Trophoblast cell (in vitro differentiated cells and primary cell): ENCODE results near the gene PLCD4.

Experiments used
- DNase-seq, 2 donors: peaks; one replicate each; pipeline ENCODE4 v3.0.0-alpha.2; 2016
- H2AFZ ChIP-seq: 2 replicates; pipeline ENCODE4 v1.6.1; 2013; ENCODE audit warnings: low read length, moderate library complexity, mild to moderate bottlenecking; ENCODE audit not compliant: insufficient read depth, poor library complexity
- H2AK5ac ChIP-seq: 2 replicates; pipeline ENCODE4 v1.6.1; 2013; ENCODE audit warnings: mild to moderate bottlenecking, low read length
- H2BK120ac ChIP-seq: 2 replicates; pipeline ENCODE4 v1.6.1; 2013; ENCODE audit warnings: low read length, mild to moderate bottlenecking, moderate library complexity; ENCODE audit not compliant: insufficient read depth, poor library complexity
- H2BK12ac ChIP-seq: 2 replicates; pipeline ENCODE4 v1.6.1; 2013; ENCODE audit warnings: mild to moderate bottlenecking, low read length, moderate library complexity
- H2BK5ac ChIP-seq: 2 replicates; pipeline ENCODE4 v1.6.1; 2013; ENCODE audit warnings: low read length, low read depth, moderate library complexity, mild to moderate bottlenecking; ENCODE audit not compliant: poor library complexity
- H3K14ac ChIP-seq: 2 replicates; pipeline ENCODE4 v1.6.1; 2013; ENCODE audit warnings: mild to moderate bottlenecking, low read length
- H3K18ac ChIP-seq: 2 replicates; pipeline ENCODE4 v1.6.1; 2013; ENCODE audit warnings: mild to moderate bottlenecking, low read length
- H3K23ac ChIP-seq: 2 replicates; pipeline ENCODE4 v1.6.1; 2013; ENCODE audit warnings: low read length
- H3K27ac ChIP-seq: 2 replicates; pipeline ENCODE4 v1.5.1; 2013; ENCODE audit warnings: low read depth, mild to moderate bottlenecking, inconsistent platforms, low read length, moderate library complexity
- H3K27me3 ChIP-seq: 2 replicates; pipeline ENCODE4 v1.6.1; 2013; ENCODE audit warnings: inconsistent platforms, mild to moderate bottlenecking, low read length, moderate library complexity; ENCODE audit not compliant: insufficient read depth
- H3K36me3 ChIP-seq, 2 experiments: 1 replicate in 1 of 2; 2 replicates in 1 of 2; pipeline ENCODE4 v1.6.1; 2013; ENCODE audit warnings: low read length in 2 of 2, mild to moderate bottlenecking in 2 of 2, moderate library complexity in 1 of 2; ENCODE audit not compliant: insufficient read depth in 2 of 2, control insufficient read depth in 1 of 2
- H3K4ac ChIP-seq: 2 replicates; pipeline ENCODE4 v1.6.1; 2013; ENCODE audit warnings: low read depth, mild to moderate bottlenecking, low read length, moderate library complexity
- H3K4me1 ChIP-seq, 2 experiments: 1 replicate in 1 of 2; 2 replicates in 1 of 2; pipeline ENCODE4 v1.6.1; 2013; ENCODE audit warnings: low read length in 2 of 2, mild to moderate bottlenecking in 2 of 2, moderate library complexity in 1 of 2; ENCODE audit not compliant: insufficient read depth in 2 of 2, control insufficient read depth in 1 of 2
- H3K4me2 ChIP-seq: 2 replicates; pipeline ENCODE4 v1.6.1; 2013; ENCODE audit warnings: inconsistent platforms, mild to moderate bottlenecking, low read length, moderate library complexity
- H3K4me3 ChIP-seq: 2 replicates; pipeline ENCODE4 v1.5.1; 2013; ENCODE audit warnings: mild to moderate bottlenecking, low read depth, low read length, inconsistent platforms
- H3K79me1 ChIP-seq: one replicate; pipeline ENCODE4 v1.6.1; 2013; ENCODE audit warnings: low read length
- H3K79me2 ChIP-seq: 2 replicates; pipeline ENCODE4 v1.6.1; 2013; ENCODE audit warnings: low read length, mild to moderate bottlenecking; ENCODE audit not compliant: control insufficient read depth, insufficient read depth, poor library complexity
- H3K9ac ChIP-seq: 2 replicates; pipeline ENCODE4 v1.6.1; 2013; ENCODE audit warnings: mild to moderate bottlenecking, low read length
- H3K9me3 ChIP-seq: 2 replicates; pipeline ENCODE4 v1.6.1; 2013; ENCODE audit warnings: low read depth, mild to moderate bottlenecking, control low read depth, inconsistent platforms, low read length; ENCODE audit not compliant: insufficient read depth
- H4K12ac ChIP-seq: 2 replicates; pipeline ENCODE4 v1.6.1; 2013; ENCODE audit warnings: low read depth, mild to moderate bottlenecking, low read length, moderate library complexity
- H4K8ac ChIP-seq: 2 replicates; pipeline ENCODE4 v1.6.1; 2013; ENCODE audit warnings: low read depth, mild to moderate bottlenecking, low read length, moderate library complexity
- H4K91ac ChIP-seq: one replicate; pipeline ENCODE4 v1.6.1; 2013; ENCODE audit warnings: low read depth, mild to moderate bottlenecking, low read length, moderate library complexity
- WGBS: extraction: QIAGEN DNeasy Blood & Tissue Kit; methylation state at CpG from one replicate; pipeline ENCODE4 v1.1.7; 2013; ENCODE audit warnings: missing lambda C conversion rate; ENCODE audit not compliant: insufficient read length, insufficient coverage; ENCODE audit errors: extremely low coverage; 5-methylcytosine and 5-hydroxymethylcytosine counted together

Gene PLCD4

GRCh38 chr2:218631837-218632236 is 24.1 kb downstream of the PLCD4 start:
- Histone ChIP-seq H3K4me1 (no peaks in the 10 kb centered on the region), H3K79me1 (no peaks in the 10 kb centered on the region), H3K79me2 (no peaks in the 10 kb centered on the region), H4K91ac (no peak overlapping the region), H4K8ac (no peak overlapping the region), H3K9me3 (peaks cover 2% of the 10 kb centered on the region), H3K23ac (no peak overlapping the region), H3K9ac (no peak overlapping the region), H3K14ac (no peak overlapping the region), H4K12ac (no peak overlapping the region), H3K18ac (no peak overlapping the region), H3K4ac (no peak overlapping the region), H2BK12ac (no peak overlapping the region), H3K27me3 (no peaks in the 10 kb centered on the region), H3K4me2 (no peak overlapping the region), H2AFZ (no peak overlapping the region), H2AK5ac (no peak overlapping the region), H3K4me3 (no peak overlapping the region), H2BK5ac (no peak overlapping the region), H3K36me3 (peaks cover 14 to 26% of the 10 kb centered on the region in 2 experiments), H2BK120ac (no peak overlapping the region), H3K27ac (no peak overlapping the region)
- no peak for DNase-seq
- WGBS, result no CpG with 5 or more reads among the region's 4 CpGs

GRCh38 chr2:218635719-218636118 is 28.0 kb downstream of the PLCD4 start:
- no peaks in the 10 kb centered on the region for H3K4me1 ChIP-seq
- H3K27me3 ChIP-seq, result no peaks in the 10 kb centered on the region
- H4K12ac ChIP-seq, result no peak overlapping the region
- H3K4me3 ChIP-seq, result no peak overlapping the region
- no peak overlapping the region for H2BK5ac ChIP-seq
- no peak overlapping the region for H2AFZ ChIP-seq
- H3K18ac ChIP-seq, result no peak overlapping the region
- no peak overlapping the region for H3K14ac ChIP-seq
- no peaks in the 10 kb centered on the region for H3K79me2 ChIP-seq
- H3K36me3 ChIP-seq, result peaks cover 31 to 55% of the 10 kb centered on the region in 2 experiments
- no peak overlapping the region for H4K8ac ChIP-seq
- no peak overlapping the region for H3K4ac ChIP-seq
- no peak overlapping the region for H3K27ac ChIP-seq
- H4K91ac ChIP-seq, result no peak overlapping the region
- H2BK12ac ChIP-seq, result no peak overlapping the region
- no peak for DNase-seq
- no peaks in the 10 kb centered on the region for H3K9me3 ChIP-seq
- no peak overlapping the region for H2BK120ac ChIP-seq
- no peak overlapping the region for H3K4me2 ChIP-seq
- no peak overlapping the region for H3K23ac ChIP-seq
- no peak overlapping the region for H3K9ac ChIP-seq
- H3K79me1 ChIP-seq, result no peaks in the 10 kb centered on the region
- no CpG with 5 or more reads among the region's 5 CpGs for WGBS
- H2AK5ac ChIP-seq, result no peak overlapping the region

DNA sequence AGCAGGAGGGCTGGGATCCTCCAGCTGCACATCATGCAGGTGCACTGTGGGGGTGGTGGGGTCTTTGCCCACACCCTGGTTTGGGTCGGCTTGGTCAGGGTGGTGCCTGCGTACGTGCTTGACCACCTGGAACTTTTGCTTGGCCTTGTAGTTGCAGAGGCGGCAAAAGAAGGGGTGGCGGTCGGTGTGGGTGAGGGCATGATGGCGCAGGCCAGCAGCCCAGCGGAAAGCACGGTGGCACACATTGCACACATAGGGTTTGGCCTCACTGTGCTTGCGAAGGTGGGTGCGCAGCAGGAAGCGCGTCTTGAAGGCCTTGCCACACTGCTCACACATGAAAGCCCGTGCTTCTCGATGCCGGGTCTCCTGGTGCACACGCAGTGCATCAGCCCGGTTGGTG is 30.7 kb downstream of the PLCD4 start:
- peaks cover 47 to 72% of the 10 kb centered on the region in 2 experiments for H3K36me3 ChIP-seq
- no peak overlapping the region for H2AFZ ChIP-seq
- H3K4ac ChIP-seq, result no peak overlapping the region
- no peak overlapping the region for H3K23ac ChIP-seq
- H3K9ac ChIP-seq, result no peak overlapping the region
- H3K18ac ChIP-seq, result no peak overlapping the region
- no peak overlapping the region for H4K12ac ChIP-seq
- H3K27me3 ChIP-seq, result no peaks in the 10 kb centered on the region
- H2BK5ac ChIP-seq, result no peak overlapping the region
- no peaks in the 10 kb centered on the region for H3K9me3 ChIP-seq
- H3K4me2 ChIP-seq, result no peak overlapping the region
- no peaks in the 10 kb centered on the region for H3K79me2 ChIP-seq
- H3K4me1 ChIP-seq, result no peaks in the 10 kb centered on the region
- H3K27ac ChIP-seq, result no peak overlapping the region
- WGBS, result no CpG with 5 or more reads among the region's 18 CpGs
- peak overlapping the region; percentile 27 for H3K4me3 ChIP-seq
- no peak overlapping the region for H3K14ac ChIP-seq
- H2BK12ac ChIP-seq, result no peak overlapping the region
- no peak overlapping the region for H2AK5ac ChIP-seq
- no peak overlapping the region for H4K8ac ChIP-seq
- no peak overlapping the region for H2BK120ac ChIP-seq
- no peak overlapping the region for H4K91ac ChIP-seq
- no peaks in the 10 kb centered on the region for H3K79me1 ChIP-seq
- no peak for DNase-seq

DNA sequence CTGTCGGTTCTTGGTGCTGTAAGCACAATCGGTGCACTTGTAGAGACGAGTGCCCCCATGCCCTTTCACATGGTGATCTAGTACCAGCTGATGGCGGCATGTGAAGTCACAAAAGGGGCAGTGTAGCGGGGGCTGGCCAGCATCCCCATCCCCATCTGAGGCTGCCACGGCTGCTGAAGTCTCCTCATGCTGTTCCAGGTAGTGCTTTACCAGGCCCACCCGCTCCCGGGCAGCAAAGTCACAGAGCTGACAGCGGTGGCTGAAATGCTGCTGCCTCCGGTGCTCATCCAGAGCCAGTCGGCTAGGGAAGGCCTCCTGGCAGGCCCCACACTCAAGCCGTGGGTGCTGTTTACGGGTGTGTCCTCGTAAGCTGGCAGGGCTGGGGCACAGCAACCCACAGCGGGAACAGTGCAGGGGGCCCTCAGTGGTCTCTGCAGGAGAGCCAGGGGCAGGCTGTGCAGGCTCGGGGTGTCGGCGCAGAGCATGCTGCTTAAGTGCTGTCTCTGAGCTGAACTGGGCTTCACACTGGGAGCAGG is 34.5 kb downstream of the PLCD4 start:
- no peak overlapping the region for H3K4me3 ChIP-seq
- no peak overlapping the region for H3K9ac ChIP-seq
- no peak overlapping the region for H4K12ac ChIP-seq
- H2BK120ac ChIP-seq, result no peak overlapping the region
- no peaks in the 10 kb centered on the region for H3K79me2 ChIP-seq
- no peak overlapping the region for H3K27ac ChIP-seq
- no peaks in the 10 kb centered on the region for H3K27me3 ChIP-seq
- no peak overlapping the region for H2AFZ ChIP-seq
- no peak overlapping the region for H2BK12ac ChIP-seq
- no peak for DNase-seq
- no CpG with 5 or more reads among the region's 18 CpGs for WGBS
- no peak overlapping the region for H3K14ac ChIP-seq
- H2AK5ac ChIP-seq, result no peak overlapping the region
- no peak overlapping the region for H3K23ac ChIP-seq
- no peak overlapping the region for H2BK5ac ChIP-seq
- H4K91ac ChIP-seq, result no peak overlapping the region
- H3K18ac ChIP-seq, result no peak overlapping the region
- no peak overlapping the region for H3K4me2 ChIP-seq
- H3K36me3 ChIP-seq, result peaks cover 58 to 72% of the 10 kb centered on the region in 2 experiments
- H3K4me1 ChIP-seq, result no peaks in the 10 kb centered on the region
- H3K4ac ChIP-seq, result no peak overlapping the region
- H3K79me1 ChIP-seq, result no peaks in the 10 kb centered on the region
- H3K9me3 ChIP-seq, result peaks cover 4% of the 10 kb centered on the region
- no peak overlapping the region for H4K8ac ChIP-seq
